Caco-2 (cell line): ENCODE data around the gene TCF7L2. TPM values are rescaled to one million over a fixed set of nuclear protein-coding genes. Genes with fewer than 3 reads are reported as not detected.
A peak's percentile ranks its signal among the peaks of the same experiment; 100 is the strongest.

Source experiments
- BruUV-seq: library from RNA; stranded (reverse); fragments of 400-500 nt; replicated peaks from 2 replicates; lab custom pipeline; 2021; lab: Mats Ljungman, UMichigan
- CTCF ChIA-PET: fragments of 300-600 bp; sonication (Branson Sonifier 250); formaldehyde crosslinking; loops from one replicate; lab custom pipeline; 2022; ENCODE audit warnings: antibody characterized with exemption; lab: Charles Lee
- POLR2A ChIA-PET: fragments of 300-600 bp; sonication (Branson Sonifier 250); formaldehyde crosslinking; loops from one replicate; lab custom pipeline; 2022; ENCODE audit warnings: antibody characterized with exemption; lab: Charles Lee
- DNase-seq, 2 experiments: peaks; one replicate each; pipeline versions ENCODE4 v3.0.0 to v3.0.0-alpha.2; 2020 to 2022
- H3K27me3 ChIP-seq: replicated peaks from 2 replicates; pipeline ENCODE4 v1.6.0; 2011; ENCODE audit warnings: low read length; ENCODE audit not compliant: control insufficient read depth, insufficient read depth
- H3K36me3 ChIP-seq: 2 replicates; pipeline ENCODE4 v1.5.1; 2011; ENCODE audit warnings: low read length; ENCODE audit not compliant: control insufficient read depth, insufficient read depth
- H3K4me1 ChIP-seq: fragments of 250-450 bp; sonication (Bioruptor Pico); 2 replicates; pipeline ENCODE4 v1.5.1; 2020; ENCODE audit warnings: mild to moderate bottlenecking
- H3K4me3 ChIP-seq: 2 replicates; pipeline ENCODE4 v1.5.1; 2011; ENCODE audit warnings: low read depth, mild to moderate bottlenecking, control low read depth, low read length
- H3K9me3 ChIP-seq: fragments of 250-450 bp; sonication (Bioruptor Pico); 2 replicates; pipeline ENCODE4 v1.5.1; 2020; ENCODE audit warnings: mild to moderate bottlenecking, moderate library complexity
- H3K27ac Mint-ChIP-seq: one replicate; pipeline ENCODE4 v1.8.0; 2022; ENCODE audit warnings: mixed read lengths; ENCODE audit not compliant: unreplicated experiment
- H3K27me3 Mint-ChIP-seq: one replicate; pipeline ENCODE4 v1.8.0; 2022; ENCODE audit warnings: mixed read lengths; ENCODE audit not compliant: insufficient read depth, unreplicated experiment
- H3K36me3 Mint-ChIP-seq: one replicate; pipeline ENCODE4 v1.8.0; 2022; ENCODE audit warnings: mild to moderate bottlenecking, mixed read lengths; ENCODE audit not compliant: insufficient read depth, unreplicated experiment
- H3K4me1 Mint-ChIP-seq: one replicate; pipeline ENCODE4 v1.8.0; 2022; ENCODE audit warnings: low read depth, mixed read lengths; ENCODE audit not compliant: unreplicated experiment
- H3K4me3 Mint-ChIP-seq: one replicate; pipeline ENCODE4 v1.8.0; 2022; ENCODE audit warnings: mild to moderate bottlenecking, moderate library complexity, mixed read lengths; ENCODE audit not compliant: unreplicated experiment
- H3K9me3 Mint-ChIP-seq: one replicate; pipeline ENCODE4 v1.8.0; 2022; ENCODE audit warnings: mixed read lengths; ENCODE audit not compliant: unreplicated experiment
- CTCF ChIP-seq, 2 experiments: fragments of 200-600 bp in 1 of 2; IDR thresholded peaks; 1 replicate in 1 of 2; 2 replicates in 1 of 2; pipeline versions ENCODE4 v1.5.1 to v1.8.0; 2011 to 2022; ENCODE audit warnings: antibody characterized with exemption in 1 of 2, control low read depth in 1 of 2, inconsistent platforms in 1 of 2, low read depth in 1 of 2, low read length in 1 of 2, mild to moderate bottlenecking in 1 of 2, moderate library complexity in 1 of 2; ENCODE audit not compliant: insufficient read depth in 1 of 2, severe bottlenecking in 1 of 2, unreplicated experiment in 1 of 2
- intact Hi-C: fragments of 100-400 bp; cut with micrococcal nuclease; formaldehyde crosslinking; loops from one replicate; pipeline ENCODE4 v1.10.0; 2022; ENCODE audit not compliant: unreplicated experiment
- total RNA-seq: library from RNA; stranded (reverse); gene quantifications from 2 replicates; pipeline ENCODE4 v1.2.3, GENCODE V29; 2022

The TCF7L2 gene
- total RNA-seq, 1 experiment from 2014 or later, result 45.4 TPM

- Mint-ChIP-seq H3K27me3 (no peaks in the 10 kb centered on the region), H3K36me3 (peaks cover 22% of the 10 kb centered on the region), H3K4me1 (peaks cover 28% of the 10 kb centered on the region), H3K4me3 (no peak overlapping the region), H3K9me3 (no peaks in the 10 kb centered on the region), H3K27ac (peak overlapping the region; percentile 5)
- intact Hi-C loops, result loop anchor here (5.0 kb wide), 1 partner anchor 470 kb away; no protein-coding TSS in a partner anchor
- CTCF ChIA-PET, result interaction anchor here (0.7 kb wide), 1 partner anchor 34 kb away, joined by 3 read pairs; no protein-coding TSS in a partner anchor
- H3K36me3 ChIP-seq, result no peaks in the 10 kb centered on the region; the same call in 1 of the 2 replicates
- no peak for TF ChIP-seq CTCF (IDR thresholded peaks at IDR 0.05; ENCODE audit: insufficient read depth in 1 of 2, low read depth in 1 of 2, low read length in 1 of 2, severe bottlenecking in 1 of 2, unreplicated experiment in 1 of 2)
- H3K4me3 ChIP-seq, result no peak overlapping the region
- no peak for DNase-seq
- POLR2A ChIA-PET, result no interaction called here
- H3K4me1 ChIP-seq, result peaks cover 4% of the 10 kb centered on the region; the same call in 1 of the 2 replicates
- no peaks in the 10 kb centered on the region for H3K27me3 ChIP-seq
- no TSS peak for BruUV-seq
- H3K9me3 ChIP-seq, result no peaks in the 10 kb centered on the region
Measured at GRCh38 chr10:113127261-113127900, 177.3 kb downstream of the TCF7L2 start.

DNA sequence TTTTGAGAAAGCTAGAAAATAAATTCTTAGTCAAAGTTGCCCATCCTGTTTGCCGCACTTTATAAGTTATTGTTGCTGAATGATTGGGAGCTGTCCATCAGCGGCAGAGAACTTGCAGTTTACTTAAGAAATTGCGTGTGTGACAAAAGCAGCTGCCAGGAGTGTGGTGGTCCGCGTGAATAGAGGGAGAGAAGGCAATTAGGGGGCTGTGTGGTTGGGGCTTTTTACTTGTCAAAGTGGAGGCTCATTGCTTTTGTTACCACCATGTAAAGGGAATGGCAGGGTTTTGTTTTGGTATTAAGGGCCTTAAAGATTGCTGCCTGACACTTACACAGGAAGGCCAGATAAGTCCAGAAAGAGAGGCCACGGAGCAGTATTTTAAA lies 177.8 kb downstream of the TCF7L2 start:
- Mint-ChIP-seq H3K36me3 (peaks cover 26% of the 10 kb centered on the region), H3K9me3 (no peaks in the 10 kb centered on the region), H3K4me3 (no peak overlapping the region), H3K27ac (peak overlapping the region; percentile 5), H3K27me3 (no peaks in the 10 kb centered on the region), H3K4me1 (peaks cover 30% of the 10 kb centered on the region)
- H3K4me1 ChIP-seq, result peaks cover 4% of the 10 kb centered on the region; the same call in 1 of the 2 replicates
- H3K4me3 ChIP-seq, result no peak overlapping the region
- H3K9me3 ChIP-seq, result no peaks in the 10 kb centered on the region
- H3K27me3 ChIP-seq, result no peaks in the 10 kb centered on the region
- no TSS peak for BruUV-seq
- ChIA-PET CTCF (interaction anchor here (0.7 kb wide), 1 partner anchor 35 kb away, joined by 3 read pairs; no protein-coding TSS in a partner anchor), POLR2A (no interaction called here)
- intact Hi-C loops, result loop anchor here (5.0 kb wide), 1 partner anchor 471 kb away; no protein-coding TSS in a partner anchor
- no peak for TF ChIP-seq CTCF (IDR thresholded peaks at IDR 0.05; ENCODE audit: insufficient read depth in 1 of 2, low read depth in 1 of 2, low read length in 1 of 2, severe bottlenecking in 1 of 2, unreplicated experiment in 1 of 2)
- no peaks in the 10 kb centered on the region; the same call in 1 of the 2 replicates for H3K36me3 ChIP-seq
- DNase-seq, result no peak

DNA sequence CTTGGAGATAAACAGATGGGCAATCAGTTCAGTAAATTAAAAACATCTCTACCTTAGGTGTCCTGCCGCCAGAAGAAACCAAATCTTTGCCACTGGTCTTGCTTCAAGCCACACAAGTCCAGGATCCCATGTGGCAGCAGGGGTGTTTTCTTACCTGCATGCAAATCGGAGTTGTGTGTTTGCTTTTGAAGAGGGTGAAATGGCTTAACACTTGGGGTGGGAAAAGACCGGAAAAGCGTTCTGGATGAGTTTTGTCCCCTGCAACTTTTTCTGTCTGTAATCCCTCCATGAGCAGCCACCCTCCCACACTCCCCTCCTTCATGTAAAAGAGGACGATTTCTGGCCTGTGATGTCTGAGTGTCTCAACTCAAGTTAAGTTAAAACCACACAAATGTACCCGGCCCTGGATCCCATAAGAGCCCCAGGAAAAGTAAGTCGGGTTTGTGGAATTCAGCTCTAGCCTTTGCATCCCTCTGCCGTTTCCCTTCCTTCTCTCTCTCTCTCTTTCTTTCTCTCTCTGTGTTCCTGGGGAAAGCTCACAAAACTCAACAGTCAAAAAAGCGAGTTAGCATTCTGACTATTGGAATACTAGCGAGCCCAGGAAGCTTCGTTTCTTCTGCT lies 178.5 kb downstream of the TCF7L2 start:
- ChIA-PET CTCF (interaction anchor here (0.7 kb wide), 1 partner anchor 35 kb away, joined by 3 read pairs; no protein-coding TSS in a partner anchor), POLR2A (no interaction called here)
- Mint-ChIP-seq H3K27me3 (no peaks in the 10 kb centered on the region), H3K9me3 (no peaks in the 10 kb centered on the region), H3K4me3 (no peak overlapping the region), H3K4me1 (peaks cover 36% of the 10 kb centered on the region), H3K27ac (no peak overlapping the region), H3K36me3 (peaks cover 32% of the 10 kb centered on the region)
- peaks cover 4% of the 10 kb centered on the region; the same call in 1 of the 2 replicates for H3K4me1 ChIP-seq
- no TSS peak for BruUV-seq
- intact Hi-C loops, result loop anchor here (5.0 kb wide), 1 partner anchor 471 kb away; no protein-coding TSS in a partner anchor
- DNase-seq, result no peak
- no peaks in the 10 kb centered on the region for H3K27me3 ChIP-seq
- no peaks in the 10 kb centered on the region for H3K9me3 ChIP-seq
- no peak overlapping the region for H3K4me3 ChIP-seq
- TF ChIP-seq CTCF (IDR thresholded peaks at IDR 0.05; ENCODE audit: insufficient read depth in 1 of 2, low read depth in 1 of 2, low read length in 1 of 2, severe bottlenecking in 1 of 2, unreplicated experiment in 1 of 2), result no peak
- H3K36me3 ChIP-seq, result no peaks in the 10 kb centered on the region; the same call in 1 of the 2 replicates
